Measurements from ENCODE around the gene PDE6B. TPM values are rescaled to one million over a fixed set of nuclear protein-coding genes. Genes with fewer than 3 reads are reported as not detected.

The PDE6B gene
- total RNA-seq, 2 experiments from 2014 or later, result not detected

- Histone ChIP-seq H3K36me3 (ENCODE audit: insufficient read depth, low read length) (no peaks in the 10 kb centered on the region), H4K20me1 (ENCODE audit: insufficient read depth, low read length) (no peaks in the 10 kb centered on the region), H3K4me1 (ENCODE audit: insufficient read depth, low read length, poor library complexity, severe bottlenecking) (no peaks in the 10 kb centered on the region), H3K79me2 (ENCODE audit: insufficient read depth, low read depth, low read length) (no peaks in the 10 kb centered on the region), H3K4me2 (ENCODE audit: low read length) (no peak overlapping the region), H3K27ac (ENCODE audit: low read depth, low read length, poor library complexity, severe bottlenecking) (no peak overlapping the region), H3K9me2 (ENCODE audit: insufficient read depth, low read length) (no peaks in the 10 kb centered on the region), H3K4me3 (ENCODE audit: low read depth, low read length, poor library complexity, severe bottlenecking) (no peak overlapping the region), H3K9me3 (ENCODE audit: low read length) (no peaks in the 10 kb centered on the region), H2AFZ (ENCODE audit: low read length) (no peak overlapping the region)
- no TSS peak for BruUV-seq (replicated peaks)
- intact Hi-C loops (cut with micrococcal nuclease; ENCODE audit: unreplicated experiment), result no loop called here
- TF ChIP-seq CTCF (conservative IDR thresholded peaks at IDR 0.05; ENCODE audit: low read length), result no peak
- TF ChIP-seq EZH2phosphoT487 (IDR thresholded peaks at IDR 0.05; ENCODE audit: borderline replicate concordance, low read depth, low read length), result no peak
- ChIA-PET CTCF (ENCODE audit: unreplicated experiment) (interaction anchor here (0.6 kb wide), 1 partner anchor 129 kb away, joined by 4 read pairs; no protein-coding TSS in a partner anchor), POLR2A (no interaction called here)
- DNase-seq (ENCODE audit: low spot score), result no peak
Observed at GRCh38 chr4:661881-662761, 36.7 kb downstream of the PDE6B start.

- Histone ChIP-seq H3K27ac (ENCODE audit: low read depth, low read length, poor library complexity, severe bottlenecking) (no peak overlapping the region), H3K36me3 (ENCODE audit: insufficient read depth, low read length) (no peaks in the 10 kb centered on the region), H3K4me2 (ENCODE audit: low read length) (no peak overlapping the region; the same call in 1 of the 2 replicates), H3K79me2 (ENCODE audit: insufficient read depth, low read depth, low read length) (no peaks in the 10 kb centered on the region), H3K4me1 (ENCODE audit: insufficient read depth, low read length, poor library complexity, severe bottlenecking) (no peaks in the 10 kb centered on the region), H2AFZ (ENCODE audit: low read length) (no peak overlapping the region), H4K20me1 (ENCODE audit: insufficient read depth, low read length) (no peaks in the 10 kb centered on the region), H3K9me2 (ENCODE audit: insufficient read depth, low read length) (no peaks in the 10 kb centered on the region), H3K9me3 (ENCODE audit: low read length) (no peaks in the 10 kb centered on the region), H3K4me3 (ENCODE audit: low read depth, low read length, poor library complexity, severe bottlenecking) (no peak overlapping the region)
- TF ChIP-seq CTCF (conservative IDR thresholded peaks at IDR 0.05; ENCODE audit: low read length), result no peak
- TF ChIP-seq EZH2phosphoT487 (IDR thresholded peaks at IDR 0.05; ENCODE audit: borderline replicate concordance, low read depth, low read length), result no peak
- DNase-seq (ENCODE audit: low spot score), result no peak
- ChIA-PET CTCF (ENCODE audit: unreplicated experiment) (no interaction called here), POLR2A (no interaction called here)
- intact Hi-C loops (cut with micrococcal nuclease; ENCODE audit: unreplicated experiment), result no loop called here
- BruUV-seq (replicated peaks), result no TSS peak
Observed at GRCh38 chr4:663046-663437, 37.7 kb downstream of the PDE6B start.
